AG04449 (cell line): ENCODE data around the gene EPHA5.

Source experiments
- CTCF ChIA-PET: fragments of 350-600 bp; formaldehyde crosslinking; extraction: SDS; loops from one replicate; lab custom pipeline; 2021; ENCODE audit warnings: antibody characterized with exemption; lab: Yijun Ruan, JAX
- POLR2A ChIA-PET: fragments of 400-600, 350-600 bp; formaldehyde crosslinking; extraction: SDS; loops from one replicate; lab custom pipeline; 2020; ENCODE audit warnings: antibody characterized with exemption, inconsistent platforms; lab: Yijun Ruan, JAX
- DNase-seq: peaks from one replicate; pipeline ENCODE4 v3.0.0-alpha.2; 2010; ENCODE audit warnings: low read depth, low spot score
- H3K4me3 ChIP-seq: 2 replicates; pipeline ENCODE4 v1.5.1; 2011; ENCODE audit warnings: low read depth, mild to moderate bottlenecking, control low read depth, low read length
- CTCF ChIP-seq: IDR thresholded peaks from one replicate; pipeline ENCODE4 v1.5.1; 2011; ENCODE audit warnings: mild to moderate bottlenecking, moderate library complexity, low read length, control low read depth, inconsistent platforms; ENCODE audit not compliant: insufficient read depth; ENCODE audit errors: missing control alignments

The EPHA5 gene

GRCh38 chr4:65589331-65589730, 81.0 kb downstream of the EPHA5 start:
- no peak overlapping the region for H3K4me3 ChIP-seq
- TF ChIP-seq CTCF = no peak
- DNase-seq = no peak
- CTCF ChIA-PET = no interaction called here
- POLR2A ChIA-PET = no interaction called here

- no peak for DNase-seq
- ChIA-PET CTCF (no interaction called here), POLR2A (no interaction called here)
- TF ChIP-seq CTCF = no peak
- H3K4me3 ChIP-seq = no peak overlapping the region
Measured at GRCh38 chr4:65580551-65580950, 89.7 kb downstream of the EPHA5 start.

- ChIA-PET POLR2A (no interaction called here), CTCF (no interaction called here)
- no peak for TF ChIP-seq CTCF
- DNase-seq = no peak
- no peak overlapping the region for H3K4me3 ChIP-seq
Measured at GRCh38 chr4:65566473-65566872, 103.8 kb downstream of the EPHA5 start.

- no peak for TF ChIP-seq CTCF
- ChIA-PET CTCF (no interaction called here), POLR2A (no interaction called here)
- H3K4me3 ChIP-seq = no peak overlapping the region
- DNase-seq = no peak
Measured at GRCh38 chr4:65561164-65561563, 109.1 kb downstream of the EPHA5 start.

GRCh38 chr4:65559270-65559669, 111.0 kb downstream of the EPHA5 start:
- no peak for TF ChIP-seq CTCF
- DNase-seq = no peak
- CTCF ChIA-PET = no interaction called here
- H3K4me3 ChIP-seq = no peak overlapping the region
- POLR2A ChIA-PET = no interaction called here

- no peak for TF ChIP-seq CTCF
- CTCF ChIA-PET = no interaction called here
- no peak for DNase-seq
Measured at GRCh38 chr4:65552057-65552456, 118.2 kb downstream of the EPHA5 start.

More at GRCh38 chr4:65552057-65552456, 118.2 kb downstream of the EPHA5 start:
- no peak overlapping the region for H3K4me3 ChIP-seq
- POLR2A ChIA-PET = no interaction called here
